HG03432 (cell line): ENCODE data around the gene CCDC77.
A peak's percentile ranks its signal among the peaks of the same experiment; 100 is the strongest.
"Not testable (repeated sequence)": the region's sequence is repeated elsewhere in the genome, so short reads cannot be mapped to it uniquely, and the experiment has no call there.

Experiments used
- ATAC-seq: cut with Tn5 transposase; IDR thresholded peaks from one replicate; pipeline ENCODE4 v1.9.1; 2021; ENCODE audit warnings: mild to moderate bottlenecking, moderate library complexity; ENCODE audit not compliant: unreplicated experiment

The CCDC77 gene

GRCh38 chr12:401235-402028 is at the start of gene CCDC77:
CCDC77 (plus strand) TSS chr12:401644; CDS start chr12:409384, 7,740 bp downstream.
- ATAC-seq: peak; percentile 97

GRCh38 chr12:356276-356988 is 45.0 kb upstream of the CCDC77 start:
- ATAC-seq: no peak

GRCh38 chr12:359091-359490 is 42.4 kb upstream of the CCDC77 start:
- ATAC-seq: no peak

GRCh38 chr12:366820-367219 is 34.6 kb upstream of the CCDC77 start:
- no peak for ATAC-seq

GRCh38 chr12:367972-368371 is 33.5 kb upstream of the CCDC77 start:
- no peak for ATAC-seq

GRCh38 chr12:370739-371485 is 30.5 kb upstream of the CCDC77 start:
- not testable (repeated sequence) for ATAC-seq

GRCh38 chr12:386651-387050 is 14.8 kb upstream of the CCDC77 start:
- no peak for ATAC-seq

- no peak for ATAC-seq
Observed at GRCh38 chr12:388012-388411, 13.4 kb upstream of the CCDC77 start.

- ATAC-seq: peak; percentile 32
Observed at GRCh38 chr12:388541-389141, 12.8 kb upstream of the CCDC77 start.

GRCh38 chr12:389142-390096 is 12.0 kb upstream of the CCDC77 start, which contains the start of gene KDM5A:
KDM5A (minus strand) TSS chr12:389320; CDS start chr12:389091, 229 bp downstream.
- ATAC-seq: peak; percentile 95

GRCh38 chr12:400828-401227 is 616 bp upstream of the CCDC77 start:
- ATAC-seq: no peak

- no peak for ATAC-seq
Observed at GRCh38 chr12:402029-402389, 565 bp downstream of the CCDC77 start.

GRCh38 chr12:414859-415258 is 13.4 kb downstream of the CCDC77 start:
- ATAC-seq: no peak

- no peak for ATAC-seq
Observed at GRCh38 chr12:418432-418831, 17.0 kb downstream of the CCDC77 start.

- ATAC-seq: no peak
Observed at GRCh38 chr12:422526-422925, 21.1 kb downstream of the CCDC77 start.

- not testable (repeated sequence) for ATAC-seq
Observed at GRCh38 chr12:435737-436136, 34.3 kb downstream of the CCDC77 start.

GRCh38 chr12:442235-442884 is 40.9 kb downstream of the CCDC77 start:
- no peak for ATAC-seq

- ATAC-seq: no peak
Observed at GRCh38 chr12:447141-447540, 45.7 kb downstream of the CCDC77 start.

- ATAC-seq: no peak
Observed at GRCh38 chr12:449203-449602, 47.8 kb downstream of the CCDC77 start.
